Psoas muscle (tissue), 8 donors: ENCODE data around the gene PHACTR3. TPM values are rescaled to one million over a fixed set of nuclear protein-coding genes. Genes with fewer than 3 reads are reported as not detected.
"Not testable (repeated sequence)": the region's sequence is repeated elsewhere in the genome, so short reads cannot be mapped to it uniquely, and the experiment has no call there.

Experiments
- ATAC-seq, 4 donors: fragments of 200-7000 bp; cut with Tn5 transposase; one replicate each; pipeline ENCODE4 v1.9.1; 2020; ENCODE audit warnings: moderate library complexity in 3 of 4, mild to moderate bottlenecking in 2 of 4
- DNase-seq, 2 donors: peaks; one replicate each; pipeline ENCODE4 v3.0.0-alpha.2; 2020
- H3K27ac ChIP-seq: fragments of 200-600 bp; one replicate; pipeline ENCODE4 v1.8.0; 2022
- H3K27me3 ChIP-seq, 3 donors: fragments of 200-600 bp in 1 of 3; one replicate each; pipeline versions ENCODE4 v1.6.1 to v1.8.0; 2013 to 2022; ENCODE audit warnings: low read length in 2 of 3, mild to moderate bottlenecking in 2 of 3, moderate library complexity in 1 of 3; ENCODE audit not compliant: insufficient read depth in 3 of 3
- H3K36me3 ChIP-seq, 2 donors: fragments of 200-600 bp in 1 of 2; one replicate each; pipeline versions ENCODE4 v1.6.1 to v1.8.0; 2013 to 2022; ENCODE audit warnings: low read depth in 1 of 2, mild to moderate bottlenecking in 1 of 2, moderate library complexity in 1 of 2; ENCODE audit not compliant: insufficient read depth in 1 of 2
- H3K4me1 ChIP-seq: fragments of 200-600 bp; one replicate; pipeline ENCODE4 v1.8.0; 2022
- H3K4me3 ChIP-seq: fragments of 200-600 bp; one replicate; pipeline ENCODE4 v1.8.0; 2022; ENCODE audit warnings: mild to moderate bottlenecking
- H3K9me3 ChIP-seq: fragments of 200-600 bp; one replicate; pipeline ENCODE4 v1.8.0; 2022
- CTCF ChIP-seq: fragments of 200-600 bp; IDR thresholded peaks from one replicate; pipeline ENCODE4 v1.8.0; 2022; ENCODE audit warnings: antibody characterized with exemption
- WGBS, 3 donors: extraction: QIAGEN DNeasy Blood & Tissue Kit; methylation state at CpG; one replicate each; pipeline versions ENCODE4 v1.1.6 to v1.1.7; 2013; 5-methylcytosine and 5-hydroxymethylcytosine counted together
- intact Hi-C, 2 donors: fragments of 100-400 bp; cut with DNase I; formaldehyde crosslinking; loops; one replicate each; pipeline versions ENCODE4 v1.11.0 to v1.14.2; 2022
- polyA plus RNA-seq, 3 donors: library from polyadenylated mRNA; stranded (reverse); fragments of 200-250 nt; gene quantifications; one replicate each; pipeline ENCODE4 v1.2.3, GENCODE V29; 2013
- total RNA-seq, 4 donors: library from RNA; stranded (reverse); fragmentation: NEBNext Ultra II Directional in 2 of 4; extraction: Animal tissue kit (Norgen Biotek cat#: 25700) in 2 of 4; gene quantifications; one replicate each; pipeline versions ENCODE4 v1.2.1 to v1.2.4, GENCODE V29; 2021 to 2023
- donor health status: healthy with polysubstance abuse.
- donor health status: DM: no; HTN: no; CAD: no; lungs with moderate emphysema.
- donor health status: Bipolar disorder and iron deficiency.
- donor health status: healthy.
- donor health status: DM: yes; HTN: yes; CAD: no.
- donor health status: DM: no; HTN: no; CAD: no.
- donor health status: DM: no; HTN: no; CAD: no.
- donor health status: DM: yes; HTN: yes; CAD: no.

The PHACTR3 gene
- total and polyA plus RNA-seq, 7 donors: 0.10 to 0.46 (median 0.15) TPM; not detected in 3

GRCh38 chr20:59845472-59845871 lies 241.1 kb downstream of the PHACTR3 start:
- WGBS, 3 donors: 85 to 96% (median 90%) methylated on average over 3 of the region's 3 CpGs
- Histone ChIP-seq H3K27me3 (no peaks in the 10 kb centered on the region), H3K4me1 (no peaks in the 10 kb centered on the region), H3K9me3 (no peaks in the 10 kb centered on the region), H3K4me3 (no peak overlapping the region), H3K27ac (no peak overlapping the region), H3K36me3 (no peaks in the 10 kb centered on the region)
- TF ChIP-seq CTCF: no peak
- ATAC-seq (no peak), DNase-seq (no peak)
- intact Hi-C loops: no loop called here

DNA sequence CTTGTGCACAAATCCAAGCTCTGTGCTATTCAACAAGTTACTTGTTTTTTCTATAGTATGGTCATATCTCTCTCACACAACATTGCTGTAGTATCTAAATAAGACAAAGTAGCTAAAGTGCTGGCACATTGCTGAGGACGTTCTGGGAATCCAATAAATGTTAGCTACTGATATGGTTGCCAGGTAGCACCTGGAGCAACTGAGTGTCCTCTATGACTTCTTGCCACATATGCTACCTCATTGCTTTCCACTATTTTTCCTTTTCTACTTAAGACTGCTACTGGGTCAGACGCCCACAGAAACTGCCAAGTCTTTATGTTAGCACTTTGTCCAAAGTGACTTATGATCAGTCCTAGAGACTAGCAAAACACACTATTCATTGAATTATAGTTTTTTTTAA lies 243.8 kb downstream of the PHACTR3 start:
- WGBS, 3 donors: 70 to 85% (median 79%) methylated on average over 2 of the region's 2 CpGs
- intact Hi-C loops: no loop called here
- no peak overlapping the region for H3K27ac ChIP-seq
- H3K36me3 ChIP-seq: no peaks in the 10 kb centered on the region
- no peaks in the 10 kb centered on the region for H3K4me1 ChIP-seq
- H3K4me3 ChIP-seq: no peak overlapping the region
- TF ChIP-seq CTCF: no peak
- no peak for ATAC-seq
- no peaks in the 10 kb centered on the region for H3K27me3 ChIP-seq
- no peaks in the 10 kb centered on the region for H3K9me3 ChIP-seq
- no peak for DNase-seq

- 65 to 72% (median 66%) methylated on average over 7 of the region's 7 CpGs for WGBS, 3 donors
These were observed 245.8 kb downstream of the PHACTR3 start for GRCh38 chr20:59850018-59850641.

DNA sequence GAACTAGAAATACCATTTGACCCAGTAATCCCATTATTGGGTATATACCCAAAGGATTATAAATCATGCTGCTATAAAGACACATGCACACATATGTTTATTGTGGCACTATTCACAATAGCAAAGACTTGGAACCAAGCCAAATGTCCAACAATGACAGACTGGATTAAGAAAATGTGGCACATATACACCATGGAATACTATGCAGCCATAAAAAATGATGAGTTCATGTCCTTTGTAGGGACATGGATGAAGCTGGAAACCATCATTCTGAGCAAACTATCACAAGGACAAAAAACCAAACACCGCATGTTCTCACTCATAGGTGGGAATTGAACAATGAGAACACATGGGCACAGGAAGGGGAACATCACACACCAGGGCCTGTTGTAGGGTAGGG lies 252.2 kb downstream of the PHACTR3 start:
- H3K36me3 ChIP-seq, H3K27ac ChIP-seq, DNase-seq, H3K4me3 ChIP-seq, H3K27me3 ChIP-seq, H3K4me1 ChIP-seq, H3K9me3 ChIP-seq, ATAC-seq: not testable (repeated sequence)
- intact Hi-C loops: loop anchor here in 1 of 2 donors (10.0 kb wide), 1 partner anchor 82 kb away; no protein-coding TSS in a partner anchor
- WGBS, 3 donors: 100% methylated on average over 1 of the region's 1 CpG; no CpG with 5 or more reads in 1 of the 3 donors

More at GRCh38 chr20:59850018-59850641, 245.8 kb downstream of the PHACTR3 start:
- ATAC-seq: no peak
- intact Hi-C loops: loop anchor here in 1 of 2 donors (10.0 kb wide), 1 partner anchor 75 kb away; no protein-coding TSS in a partner anchor
- Histone ChIP-seq H3K9me3 (no peaks in the 10 kb centered on the region), H3K27ac (no peak overlapping the region), H3K4me1 (no peaks in the 10 kb centered on the region), H3K27me3 (no peaks in the 10 kb centered on the region), H3K36me3 (no peaks in the 10 kb centered on the region), H3K4me3 (no peak overlapping the region)
- DNase-seq: no peak
- TF ChIP-seq CTCF: peak; percentile 65

DNA sequence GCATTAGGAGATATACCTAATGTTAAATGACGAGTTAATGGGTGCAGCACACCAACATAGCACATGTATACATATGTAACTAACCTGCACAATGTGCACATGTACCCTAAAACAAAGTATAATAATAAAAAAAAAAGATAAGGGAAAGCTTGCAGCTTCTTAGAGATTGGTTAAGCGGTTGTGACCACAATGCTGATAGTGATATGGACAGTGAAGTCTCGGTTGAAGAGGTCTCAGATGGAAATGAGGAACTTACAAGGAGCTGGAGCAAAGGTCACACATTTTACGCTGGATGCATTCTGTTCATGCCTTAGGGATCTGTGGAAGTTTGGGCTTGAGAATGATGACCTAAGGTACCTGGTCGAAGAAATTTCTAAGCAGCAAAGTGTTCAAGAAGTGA lies 252.6 kb downstream of the PHACTR3 start:
- not testable (repeated sequence) for H3K4me1 ChIP-seq, H3K4me3 ChIP-seq, H3K27me3 ChIP-seq, ATAC-seq, H3K27ac ChIP-seq, H3K9me3 ChIP-seq, DNase-seq, H3K36me3 ChIP-seq
- WGBS, 3 donors: 94 to 96% (median 96%) methylated on average over 5 of the region's 5 CpGs
- intact Hi-C loops: loop anchor here in 1 of 2 donors (10.0 kb wide), 1 partner anchor 82 kb away; no protein-coding TSS in a partner anchor
